A673 (cell line): ENCODE measurements around the gene ATP8A2. TPM values are rescaled to one million over a fixed set of nuclear protein-coding genes. Genes with fewer than 3 reads are reported as not detected.

ENCODE experiments used
- BruUV-seq: library from RNA; stranded (reverse); fragments of 400-500 nt; replicated peaks from 2 replicates; lab custom pipeline; 2021; lab: Mats Ljungman, UMichigan
- CTCF ChIA-PET: fragments of 300-600 bp; sonication (Branson Sonifier 250); formaldehyde crosslinking; loops from one replicate; lab custom pipeline; 2022; ENCODE audit warnings: antibody characterized with exemption; lab: Charles Lee
- POLR2A ChIA-PET: fragments of 300-600 bp; sonication (Branson Sonifier 250); formaldehyde crosslinking; loops from one replicate; lab custom pipeline; 2022; ENCODE audit warnings: antibody characterized with exemption; ENCODE audit not compliant: low non-redundant PET; lab: Charles Lee
- DNase-seq: peaks from one replicate; pipeline ENCODE4 v3.0.0-alpha.2; 2015; ENCODE audit warnings: low spot score
- H3K27ac ChIP-seq: fragments of 200-600 bp; sonication (generic); 2 replicates; pipeline ENCODE4 v1.5.1; 2016; ENCODE audit warnings: mixed run types, low read depth, mild to moderate bottlenecking, mixed read lengths, antibody characterized with exemption, low read length; ENCODE audit not compliant: poor library complexity, severe bottlenecking
- H3K27me3 ChIP-seq: fragments of 200-600 bp; sonication (generic); replicated peaks from 2 replicates; pipeline ENCODE4 v1.6.1; 2017; ENCODE audit warnings: mixed run types, low read depth, mild to moderate bottlenecking, mixed read lengths, antibody characterized with exemption, low read length; ENCODE audit not compliant: insufficient read depth, poor library complexity
- H3K36me3 ChIP-seq: fragments of 200-600 bp; sonication (generic); 2 replicates; pipeline ENCODE4 v1.6.1; 2016; ENCODE audit warnings: mixed run types, mild to moderate bottlenecking, mixed read lengths, antibody characterized with exemption, low read length; ENCODE audit not compliant: insufficient read depth, poor library complexity, severe bottlenecking
- H3K4me1 ChIP-seq: fragments of 200-600 bp; sonication (generic); 2 replicates; pipeline ENCODE4 v1.6.1; 2017; ENCODE audit warnings: mixed run types, mild to moderate bottlenecking, mixed read lengths, antibody characterized with exemption, low read length; ENCODE audit not compliant: insufficient read depth, poor library complexity, severe bottlenecking
- H3K4me3 ChIP-seq: fragments of 200-600 bp; sonication (generic); 2 replicates; pipeline ENCODE4 v1.5.1; 2016; ENCODE audit warnings: low read depth, mixed run types, mild to moderate bottlenecking, mixed read lengths, low read length; ENCODE audit not compliant: poor library complexity, severe bottlenecking
- H3K9me3 ChIP-seq: fragments of 200-600 bp; sonication (generic); 2 replicates; pipeline ENCODE4 v1.6.1; 2016; ENCODE audit warnings: mixed run types, low read depth, mild to moderate bottlenecking, mixed read lengths, antibody characterized with exemption, low read length; ENCODE audit not compliant: poor library complexity, severe bottlenecking
- EZH2 ChIP-seq: fragments of 200-600 bp; sonication (generic); IDR thresholded peaks from 2 replicates; pipeline ENCODE4 v1.6.1; 2017; ENCODE audit warnings: borderline replicate concordance, low read depth, mild to moderate bottlenecking, mixed read lengths, antibody characterized with exemption, low read length; ENCODE audit not compliant: poor library complexity, severe bottlenecking
- intact Hi-C: fragments of 100-400 bp; cut with micrococcal nuclease; formaldehyde crosslinking; loops from one replicate; pipeline ENCODE4 v1.10.0; 2022; ENCODE audit not compliant: unreplicated experiment
- total RNA-seq: library from RNA; stranded (reverse); gene quantifications from 2 replicates; pipeline ENCODE4 v1.2.3, GENCODE V29; 2021
- TF ChIP-seq, protein P1 (sequence below): fragments of 300-800, 200-600 bp; sonication (generic); conservative IDR thresholded peaks from 2 replicates; pipeline ENCODE4 v1.5.1; 2017; ENCODE audit warnings: low read depth, mild to moderate bottlenecking, antibody characterized with exemption, low read length, moderate library complexity, mixed read lengths

Gene ATP8A2
- total RNA-seq, 1 experiment from 2014 or later: 0.92 TPM

GRCh38 chr13:25384758-25385410 lies 13.1 kb downstream of the ATP8A2 start:
- intact Hi-C loops: no loop called here
- no TSS peak for BruUV-seq
- POLR2A ChIA-PET: no interaction called here

DNA sequence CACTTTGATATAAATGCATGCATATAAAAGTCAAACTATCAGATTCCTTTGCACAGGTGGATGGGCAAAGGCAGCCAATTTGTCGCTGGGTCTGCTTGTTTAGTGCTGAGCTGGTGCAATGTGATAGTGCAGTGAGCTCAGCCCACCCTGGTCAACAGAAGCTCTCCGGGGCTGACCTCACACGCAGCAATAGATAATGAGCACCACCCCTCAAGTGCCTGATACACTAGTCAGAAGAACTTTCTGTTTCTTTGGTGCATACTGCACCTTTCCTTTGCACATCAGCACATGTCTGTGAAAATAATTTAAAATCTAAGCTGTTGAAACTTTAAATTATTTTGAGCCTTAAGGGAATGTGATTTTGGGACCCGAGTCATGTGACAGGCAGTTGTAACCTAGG lies 20.2 kb downstream of the ATP8A2 start:
- Histone ChIP-seq H3K4me1 (no peaks in the 10 kb centered on the region), H3K27ac (no peak overlapping the region), H3K27me3 (no peaks in the 10 kb centered on the region), H3K36me3 (no peaks in the 10 kb centered on the region), H3K9me3 (no peaks in the 10 kb centered on the region), H3K4me3 (no peak overlapping the region)
- ChIA-PET POLR2A (no interaction called here), CTCF (no interaction called here)
- DNase-seq: no peak
- intact Hi-C loops: no loop called here
- no TSS peak for BruUV-seq
- TF ChIP-seq, protein P1, sequence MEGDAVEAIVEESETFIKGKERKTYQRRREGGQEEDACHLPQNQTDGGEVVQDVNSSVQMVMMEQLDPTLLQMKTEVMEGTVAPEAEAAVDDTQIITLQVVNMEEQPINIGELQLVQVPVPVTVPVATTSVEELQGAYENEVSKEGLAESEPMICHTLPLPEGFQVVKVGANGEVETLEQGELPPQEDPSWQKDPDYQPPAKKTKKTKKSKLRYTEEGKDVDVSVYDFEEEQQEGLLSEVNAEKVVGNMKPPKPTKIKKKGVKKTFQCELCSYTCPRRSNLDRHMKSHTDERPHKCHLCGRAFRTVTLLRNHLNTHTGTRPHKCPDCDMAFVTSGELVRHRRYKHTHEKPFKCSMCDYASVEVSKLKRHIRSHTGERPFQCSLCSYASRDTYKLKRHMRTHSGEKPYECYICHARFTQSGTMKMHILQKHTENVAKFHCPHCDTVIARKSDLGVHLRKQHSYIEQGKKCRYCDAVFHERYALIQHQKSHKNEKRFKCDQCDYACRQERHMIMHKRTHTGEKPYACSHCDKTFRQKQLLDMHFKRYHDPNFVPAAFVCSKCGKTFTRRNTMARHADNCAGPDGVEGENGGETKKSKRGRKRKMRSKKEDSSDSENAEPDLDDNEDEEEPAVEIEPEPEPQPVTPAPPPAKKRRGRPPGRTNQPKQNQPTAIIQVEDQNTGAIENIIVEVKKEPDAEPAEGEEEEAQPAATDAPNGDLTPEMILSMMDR: no peak
- no peak for TF ChIP-seq EZH2

More at GRCh38 chr13:25384758-25385410, 13.1 kb downstream of the ATP8A2 start:
- Histone ChIP-seq H3K4me3 (no peak overlapping the region), H3K27ac (no peak overlapping the region), H3K9me3 (no peaks in the 10 kb centered on the region), H3K4me1 (no peaks in the 10 kb centered on the region), H3K27me3 (peaks cover 14% of the 10 kb centered on the region), H3K36me3 (no peaks in the 10 kb centered on the region)
- DNase-seq: no peak
- TF ChIP-seq EZH2: no peak
- TF ChIP-seq, protein P1: no peak
- CTCF ChIA-PET: no interaction called here

GRCh38 chr13:25394402-25395060 lies 22.8 kb downstream of the ATP8A2 start:
- no peak for DNase-seq
- H3K27me3 ChIP-seq: no peaks in the 10 kb centered on the region
- no peaks in the 10 kb centered on the region for H3K9me3 ChIP-seq
- CTCF ChIA-PET: no interaction called here
- no peak overlapping the region for H3K4me3 ChIP-seq
- no peaks in the 10 kb centered on the region for H3K4me1 ChIP-seq
- POLR2A ChIA-PET: no interaction called here
- H3K36me3 ChIP-seq: no peaks in the 10 kb centered on the region
- BruUV-seq: no TSS peak
- no peak overlapping the region for H3K27ac ChIP-seq
- intact Hi-C loops: no loop called here
- TF ChIP-seq, protein P1: no peak
- no peak for TF ChIP-seq EZH2
